Measurements from ENCODE around the gene CALB2. TPM values are rescaled to one million over a fixed set of nuclear protein-coding genes. Genes with fewer than 3 reads are reported as not detected.

The CALB2 gene
- 21.0 TPM for total RNA-seq

GRCh38 chr16:71358464-71358998 is at the start of gene CALB2:
CALB2 (plus strand) TSS chr16:71358723; CDS start chr16:71358793, 70 bp downstream.

Other genes starting within 250 kb of the CALB2 start
- gene HYDIN, start 128.0 kb upstream of the CALB2 start, total RNA-seq: 21.1 TPM
- 61.4 TPM for gene CMTR2, start 69.3 kb upstream of the CALB2 start, total RNA-seq
- not detected for gene TLE7, start 83.3 kb downstream of the CALB2 start, total RNA-seq
- 15.4 TPM for gene ZNF23, start 103.5 kb downstream of the CALB2 start, total RNA-seq
- gene ZNF19, start 130.6 kb downstream of the CALB2 start, total RNA-seq: 13.4 TPM
- 0.44 TPM for gene CHST4, start 167.7 kb downstream of the CALB2 start, total RNA-seq
- gene TAT, start 218.4 kb downstream of the CALB2 start, total RNA-seq: not detected